Effector memory CD8-positive, alpha-beta T cell (primary cell): Measurements from ENCODE around the gene COL25A1.

Experiments
- ATAC-seq: fragments of 150-1000 bp; cut with Tn5 transposase; replicated peaks from 2 replicates; pipeline ENCODE4 v1.10.0; 2021; ENCODE audit warnings: mild to moderate bottlenecking, moderate library complexity
- DNase-seq, 3 experiments: peaks; one replicate each; pipeline ENCODE4 v3.0.0; 2021
- H3K27ac Mint-ChIP-seq, 2 donors: one replicate each; pipeline ENCODE4 v1.8.0; 2022; ENCODE audit warnings: mild to moderate bottlenecking in 2 of 2, mixed read lengths in 2 of 2, moderate library complexity in 2 of 2
- H3K27me3 Mint-ChIP-seq, 2 donors: one replicate each; pipeline ENCODE4 v1.8.0; 2022; ENCODE audit warnings: mixed read lengths in 2 of 2
- H3K36me3 Mint-ChIP-seq: one replicate; pipeline ENCODE4 v1.8.0; 2022; ENCODE audit warnings: mild to moderate bottlenecking, moderate library complexity, mixed read lengths; ENCODE audit not compliant: insufficient read depth
- H3K4me1 Mint-ChIP-seq, 2 donors: one replicate each; pipeline ENCODE4 v1.8.0; 2022; ENCODE audit warnings: low read depth in 2 of 2, mixed read lengths in 2 of 2
- H3K4me3 Mint-ChIP-seq, 2 donors: one replicate each; pipeline ENCODE4 v1.8.0; 2022; ENCODE audit warnings: mild to moderate bottlenecking in 2 of 2, mixed read lengths in 2 of 2, moderate library complexity in 2 of 2
- H3K9me3 Mint-ChIP-seq, 2 donors: one replicate each; pipeline ENCODE4 v1.8.0; 2022; ENCODE audit warnings: mixed read lengths in 2 of 2

Gene COL25A1

GRCh38 chr4:109195646-109196045, 106.8 kb downstream of the COL25A1 start:
- ATAC-seq (no peak), DNase-seq (no peak)
- H3K36me3 Mint-ChIP-seq: no peaks in the 10 kb centered on the region
- H3K27ac Mint-ChIP-seq: no peak overlapping the region
- H3K4me3 Mint-ChIP-seq: no peak overlapping the region
- peaks cover 7 to 11% of the 10 kb centered on the region in 2 donors for H3K27me3 Mint-ChIP-seq
- no peaks in the 10 kb centered on the region for H3K4me1 Mint-ChIP-seq
- no peaks in the 10 kb centered on the region for H3K9me3 Mint-ChIP-seq

GRCh38 chr4:109191216-109191615, 111.2 kb downstream of the COL25A1 start:
- ATAC-seq (no peak), DNase-seq (no peak)
- H3K9me3 Mint-ChIP-seq: no peaks in the 10 kb centered on the region
- H3K4me3 Mint-ChIP-seq: no peak overlapping the region
- no peaks in the 10 kb centered on the region for H3K36me3 Mint-ChIP-seq
- H3K4me1 Mint-ChIP-seq: no peaks in the 10 kb centered on the region
- no peak overlapping the region for H3K27ac Mint-ChIP-seq
- peaks cover 23 to 24% of the 10 kb centered on the region in 2 donors for H3K27me3 Mint-ChIP-seq

- H3K9me3 Mint-ChIP-seq: peaks cover 0 to 2% of the 10 kb centered on the region in 2 donors
- no peaks in the 10 kb centered on the region for H3K36me3 Mint-ChIP-seq
- DNase-seq (no peak), ATAC-seq (no peak)
- H3K4me3 Mint-ChIP-seq: no peak overlapping the region
- peaks cover 24 to 31% of the 10 kb centered on the region in 2 donors for H3K27me3 Mint-ChIP-seq
- H3K4me1 Mint-ChIP-seq: no peaks in the 10 kb centered on the region
- H3K27ac Mint-ChIP-seq: no peak overlapping the region
Measured at GRCh38 chr4:109186458-109186945, 116.0 kb downstream of the COL25A1 start.

GRCh38 chr4:109185951-109186350, 116.5 kb downstream of the COL25A1 start:
- Mint-ChIP-seq H3K36me3 (no peaks in the 10 kb centered on the region), H3K4me3 (no peak overlapping the region), H3K4me1 (no peaks in the 10 kb centered on the region), H3K9me3 (peaks cover 0 to 2% of the 10 kb centered on the region in 2 donors), H3K27ac (no peak overlapping the region), H3K27me3 (peaks cover 24 to 31% of the 10 kb centered on the region in 2 donors)
- DNase-seq (no peak), ATAC-seq (no peak)

- Mint-ChIP-seq H3K4me3 (no peak overlapping the region), H3K27me3 (peaks cover 24 to 31% of the 10 kb centered on the region in 2 donors), H3K27ac (no peak overlapping the region), H3K4me1 (no peaks in the 10 kb centered on the region), H3K36me3 (no peaks in the 10 kb centered on the region), H3K9me3 (peaks cover 0 to 2% of the 10 kb centered on the region in 2 donors)
- DNase-seq: no peak
- ATAC-seq: no peak
Measured at GRCh38 chr4:109185548-109185947, 116.9 kb downstream of the COL25A1 start.

GRCh38 chr4:109184491-109184961, 117.9 kb downstream of the COL25A1 start:
- H3K4me1 Mint-ChIP-seq: no peaks in the 10 kb centered on the region
- no peaks in the 10 kb centered on the region for H3K36me3 Mint-ChIP-seq
- DNase-seq (no peak), ATAC-seq (no peak)
- no peak overlapping the region for H3K27ac Mint-ChIP-seq
- H3K4me3 Mint-ChIP-seq: no peak overlapping the region
- peaks cover 0 to 2% of the 10 kb centered on the region in 2 donors for H3K9me3 Mint-ChIP-seq
- peaks cover 29 to 32% of the 10 kb centered on the region in 2 donors for H3K27me3 Mint-ChIP-seq

GRCh38 chr4:109183931-109184490, 118.4 kb downstream of the COL25A1 start:
- Mint-ChIP-seq H3K27ac (no peak overlapping the region), H3K9me3 (peaks cover 0 to 2% of the 10 kb centered on the region in 2 donors), H3K4me3 (no peak overlapping the region), H3K4me1 (no peaks in the 10 kb centered on the region), H3K36me3 (no peaks in the 10 kb centered on the region), H3K27me3 (peaks cover 29 to 37% of the 10 kb centered on the region in 2 donors)
- ATAC-seq (no peak), DNase-seq (no peak)

GRCh38 chr4:109182696-109183095, 119.8 kb downstream of the COL25A1 start:
- no peaks in the 10 kb centered on the region for H3K4me1 Mint-ChIP-seq
- ATAC-seq (no peak), DNase-seq (no peak)
- H3K27ac Mint-ChIP-seq: no peak overlapping the region
- H3K9me3 Mint-ChIP-seq: peaks cover 0 to 2% of the 10 kb centered on the region in 2 donors
- H3K27me3 Mint-ChIP-seq: peaks cover 19 to 28% of the 10 kb centered on the region in 2 donors
- no peaks in the 10 kb centered on the region for H3K36me3 Mint-ChIP-seq
- H3K4me3 Mint-ChIP-seq: no peak overlapping the region

- H3K27ac Mint-ChIP-seq: no peak overlapping the region
- H3K4me3 Mint-ChIP-seq: no peak overlapping the region
- no peak for DNase-seq
- H3K9me3 Mint-ChIP-seq: no peaks in the 10 kb centered on the region
- H3K4me1 Mint-ChIP-seq: no peaks in the 10 kb centered on the region
- no peak for ATAC-seq
- H3K27me3 Mint-ChIP-seq: peaks cover 5 to 31% of the 10 kb centered on the region in 2 donors
- H3K36me3 Mint-ChIP-seq: no peaks in the 10 kb centered on the region
Measured at GRCh38 chr4:109179061-109179460, 123.4 kb downstream of the COL25A1 start.

GRCh38 chr4:109177096-109177810, 125.2 kb downstream of the COL25A1 start:
- H3K36me3 Mint-ChIP-seq: no peaks in the 10 kb centered on the region
- no peak for DNase-seq
- no peaks in the 10 kb centered on the region for H3K9me3 Mint-ChIP-seq
- no peak for ATAC-seq
- no peaks in the 10 kb centered on the region for H3K4me1 Mint-ChIP-seq
- no peak overlapping the region for H3K4me3 Mint-ChIP-seq
- H3K27ac Mint-ChIP-seq: no peak overlapping the region
- peaks cover 9 to 31% of the 10 kb centered on the region in 2 donors for H3K27me3 Mint-ChIP-seq

- Mint-ChIP-seq H3K9me3 (no peaks in the 10 kb centered on the region), H3K4me1 (no peaks in the 10 kb centered on the region), H3K4me3 (no peak overlapping the region), H3K27me3 (peaks cover 4 to 19% of the 10 kb centered on the region in 2 donors), H3K27ac (no peak overlapping the region), H3K36me3 (no peaks in the 10 kb centered on the region)
- DNase-seq: no peak
- ATAC-seq: no peak
Measured at GRCh38 chr4:109174224-109174953, 128.1 kb downstream of the COL25A1 start.

- no peak for ATAC-seq
- no peaks in the 10 kb centered on the region for H3K36me3 Mint-ChIP-seq
Measured at GRCh38 chr4:109172301-109172700, 130.2 kb downstream of the COL25A1 start.

GRCh38 chr4:109171070-109171469, 131.4 kb downstream of the COL25A1 start:
- H3K9me3 Mint-ChIP-seq: no peaks in the 10 kb centered on the region
- H3K36me3 Mint-ChIP-seq: no peaks in the 10 kb centered on the region

More at GRCh38 chr4:109172301-109172700, 130.2 kb downstream of the COL25A1 start:
- no peak for DNase-seq
- no peak overlapping the region for H3K4me3 Mint-ChIP-seq
- no peak overlapping the region for H3K27ac Mint-ChIP-seq
- no peaks in the 10 kb centered on the region for H3K9me3 Mint-ChIP-seq
- H3K4me1 Mint-ChIP-seq: no peaks in the 10 kb centered on the region
- peaks cover 11 to 16% of the 10 kb centered on the region in 2 donors for H3K27me3 Mint-ChIP-seq

More at GRCh38 chr4:109171070-109171469, 131.4 kb downstream of the COL25A1 start:
- Mint-ChIP-seq H3K4me1 (no peaks in the 10 kb centered on the region), H3K27ac (no peak overlapping the region), H3K27me3 (peaks cover 11 to 18% of the 10 kb centered on the region in 2 donors), H3K4me3 (no peak overlapping the region)
- ATAC-seq: no peak
- DNase-seq: no peak
